AG10803 (cell line): ENCODE data around the gene MTURN.

Experiments used
- DNase-seq: peaks from one replicate; pipeline ENCODE4 v3.0.0; 2010; ENCODE audit warnings: low read depth
- H3K4me3 ChIP-seq: 2 replicates; pipeline ENCODE4 v1.5.1; 2011; ENCODE audit warnings: mild to moderate bottlenecking, low read length, control low read depth
- TF ChIP-seq, protein P1 (sequence below): conservative IDR thresholded peaks from 2 replicates; pipeline ENCODE4 v1.5.1; 2011; ENCODE audit warnings: mild to moderate bottlenecking, low read length, control low read depth, inconsistent platforms

Gene MTURN

DNA sequence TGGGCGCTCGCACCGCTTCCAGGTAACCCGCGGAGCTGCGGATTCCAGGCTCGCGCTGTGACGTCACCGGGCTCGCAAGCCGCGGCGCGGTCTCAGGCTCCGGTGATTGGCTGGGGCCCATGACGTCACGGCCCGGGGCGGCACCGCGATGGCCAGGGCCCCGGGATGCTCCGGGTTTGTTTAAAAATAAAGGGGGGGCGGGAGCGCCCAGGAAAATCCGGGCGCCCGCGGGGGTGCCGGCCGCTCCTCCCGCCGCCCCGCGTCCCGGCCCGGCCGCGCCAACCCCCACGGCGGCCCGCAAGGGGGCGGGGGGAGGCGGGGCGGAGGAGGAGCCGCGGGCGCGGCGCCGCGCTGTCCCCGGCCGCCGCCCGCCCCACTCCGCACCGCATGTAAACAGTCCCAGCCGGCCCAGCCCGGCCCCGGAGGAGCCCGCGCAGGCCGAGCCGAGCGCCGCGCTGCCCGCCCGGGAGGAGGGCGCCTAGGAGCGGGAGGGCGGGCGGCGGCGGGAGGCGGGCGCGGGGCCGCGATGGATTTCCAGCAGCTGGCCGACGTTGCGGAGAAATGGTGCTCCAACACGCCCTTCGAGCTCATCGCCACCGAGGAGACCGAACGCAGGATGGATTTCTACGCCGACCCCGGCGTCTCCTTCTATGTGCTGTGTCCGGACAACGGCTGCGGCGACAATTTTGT lies at the start of gene MTURN:
Gene MTURN (plus strand): TSS at position 376 of the 690 bp plus-strand sequence. CDS start 151 bp downstream, at position 527.
- peak; percentile 76 for DNase-seq
- H3K4me3 ChIP-seq, result peak within 1 kb of the TSS; percentile 91
- TF ChIP-seq, protein P1, sequence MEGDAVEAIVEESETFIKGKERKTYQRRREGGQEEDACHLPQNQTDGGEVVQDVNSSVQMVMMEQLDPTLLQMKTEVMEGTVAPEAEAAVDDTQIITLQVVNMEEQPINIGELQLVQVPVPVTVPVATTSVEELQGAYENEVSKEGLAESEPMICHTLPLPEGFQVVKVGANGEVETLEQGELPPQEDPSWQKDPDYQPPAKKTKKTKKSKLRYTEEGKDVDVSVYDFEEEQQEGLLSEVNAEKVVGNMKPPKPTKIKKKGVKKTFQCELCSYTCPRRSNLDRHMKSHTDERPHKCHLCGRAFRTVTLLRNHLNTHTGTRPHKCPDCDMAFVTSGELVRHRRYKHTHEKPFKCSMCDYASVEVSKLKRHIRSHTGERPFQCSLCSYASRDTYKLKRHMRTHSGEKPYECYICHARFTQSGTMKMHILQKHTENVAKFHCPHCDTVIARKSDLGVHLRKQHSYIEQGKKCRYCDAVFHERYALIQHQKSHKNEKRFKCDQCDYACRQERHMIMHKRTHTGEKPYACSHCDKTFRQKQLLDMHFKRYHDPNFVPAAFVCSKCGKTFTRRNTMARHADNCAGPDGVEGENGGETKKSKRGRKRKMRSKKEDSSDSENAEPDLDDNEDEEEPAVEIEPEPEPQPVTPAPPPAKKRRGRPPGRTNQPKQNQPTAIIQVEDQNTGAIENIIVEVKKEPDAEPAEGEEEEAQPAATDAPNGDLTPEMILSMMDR, result no peak

DNA sequence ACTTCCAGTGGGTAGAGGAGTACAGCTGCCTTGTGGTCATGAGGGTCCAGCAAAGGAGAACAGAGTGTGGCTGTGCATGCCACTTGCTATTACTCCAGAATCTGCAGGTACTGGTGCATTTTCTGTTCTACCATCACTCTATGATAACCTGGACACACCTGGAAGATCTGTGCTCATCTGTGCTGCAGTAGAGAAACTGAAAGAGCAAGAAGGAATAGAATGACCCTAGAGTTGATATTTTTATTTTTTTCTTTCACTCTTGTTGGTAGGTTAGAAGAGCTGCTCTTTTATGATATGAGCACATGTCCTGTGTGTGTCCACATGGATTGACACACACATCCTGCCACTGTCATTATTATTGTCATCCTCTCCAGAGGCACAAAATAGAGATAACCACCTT lies 48.3 kb upstream of the MTURN start:
- DNase-seq, result no peak

DNA sequence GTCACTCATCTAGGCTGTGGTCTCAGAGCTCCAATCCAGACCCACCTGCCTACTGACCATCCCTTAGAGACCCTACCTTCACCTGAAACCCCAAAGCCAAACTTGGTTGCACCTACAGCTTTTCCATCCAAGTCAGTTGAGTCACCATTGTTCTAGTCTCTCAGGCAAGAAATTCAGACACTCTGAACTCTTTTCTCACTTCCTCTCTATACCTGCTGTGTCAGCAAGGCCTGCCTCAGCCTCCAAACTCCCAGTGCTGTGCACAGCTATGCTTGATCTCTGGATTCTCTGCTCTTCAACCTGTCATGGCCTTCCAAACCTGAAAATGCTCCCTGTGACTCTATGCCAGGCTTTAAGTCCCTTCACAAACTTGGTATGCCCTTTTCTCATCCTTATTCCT lies 47.4 kb upstream of the MTURN start:
- TF ChIP-seq, protein P1, result no peak

More for the DNA sequence above, 48.3 kb upstream of the MTURN start:
- TF ChIP-seq, protein P1, result no peak
- no peak overlapping the region for H3K4me3 ChIP-seq

DNA sequence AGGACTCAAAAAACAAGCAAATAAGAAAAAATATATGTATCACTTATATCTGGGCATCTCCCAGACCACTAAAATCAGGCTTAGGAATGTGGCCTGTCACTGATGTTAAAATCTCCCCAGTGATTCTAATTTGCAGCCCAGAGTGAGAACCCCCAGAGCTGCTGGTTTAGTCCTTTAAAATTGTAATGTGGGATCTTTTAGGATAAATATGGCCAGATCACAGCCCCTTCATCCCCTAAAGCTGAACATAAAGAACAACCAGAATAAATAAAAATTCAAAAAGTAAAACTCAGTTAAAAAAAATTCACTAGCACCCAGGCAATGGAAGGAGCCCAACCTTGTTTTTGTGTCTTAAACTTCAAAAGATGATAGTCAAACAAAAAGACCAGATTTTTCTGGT lies 46.4 kb upstream of the MTURN start:
- TF ChIP-seq, protein P1, result no peak
- no peak for DNase-seq
- H3K4me3 ChIP-seq, result no peak overlapping the region

More for the DNA sequence above, 47.4 kb upstream of the MTURN start:
- H3K4me3 ChIP-seq, result no peak overlapping the region
- no peak for DNase-seq

DNA sequence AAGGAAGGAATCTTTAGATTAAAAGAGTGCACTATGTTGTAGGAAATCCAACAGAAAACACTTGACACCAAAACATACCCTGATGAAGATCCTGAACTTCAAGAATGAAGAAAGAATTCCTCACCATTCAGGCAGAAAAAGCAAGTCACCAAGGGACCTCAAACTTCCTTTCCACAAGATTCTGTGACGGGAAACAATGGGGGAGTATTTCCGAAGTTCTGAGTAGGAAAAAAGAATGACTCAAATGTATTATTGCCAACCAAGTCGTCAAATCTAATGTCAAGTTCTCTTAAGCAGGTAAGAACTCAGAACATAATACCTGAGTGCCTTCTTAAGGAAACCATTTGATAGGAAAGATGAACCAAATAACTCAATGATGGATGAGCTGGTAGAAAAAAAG lies 44.7 kb upstream of the MTURN start:
- TF ChIP-seq, protein P1, result no peak
- no peak for DNase-seq
- H3K4me3 ChIP-seq, result no peak overlapping the region

DNA sequence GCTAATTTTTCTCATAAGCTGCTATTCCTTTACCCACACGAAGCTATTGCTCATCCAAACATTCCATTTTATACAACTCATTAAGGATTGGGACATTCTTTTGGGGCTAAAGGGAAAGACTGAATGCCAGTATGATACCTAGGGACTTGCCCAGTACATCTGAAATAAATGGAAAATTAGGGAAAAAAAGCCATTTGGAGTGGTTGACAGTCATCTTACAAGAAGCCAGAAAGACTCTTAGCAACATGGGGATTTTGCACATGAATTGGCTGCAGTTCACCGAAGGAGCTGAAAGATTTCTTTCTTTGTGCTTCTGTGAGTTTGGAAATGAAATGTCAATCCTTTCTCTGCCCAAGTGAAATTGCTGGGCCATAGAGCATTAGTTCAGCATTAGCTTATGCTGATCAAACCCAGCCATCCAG lies 43.3 kb upstream of the MTURN start:
- no peak overlapping the region for H3K4me3 ChIP-seq
- TF ChIP-seq, protein P1, result no peak
- peak; percentile 91 for DNase-seq

DNA sequence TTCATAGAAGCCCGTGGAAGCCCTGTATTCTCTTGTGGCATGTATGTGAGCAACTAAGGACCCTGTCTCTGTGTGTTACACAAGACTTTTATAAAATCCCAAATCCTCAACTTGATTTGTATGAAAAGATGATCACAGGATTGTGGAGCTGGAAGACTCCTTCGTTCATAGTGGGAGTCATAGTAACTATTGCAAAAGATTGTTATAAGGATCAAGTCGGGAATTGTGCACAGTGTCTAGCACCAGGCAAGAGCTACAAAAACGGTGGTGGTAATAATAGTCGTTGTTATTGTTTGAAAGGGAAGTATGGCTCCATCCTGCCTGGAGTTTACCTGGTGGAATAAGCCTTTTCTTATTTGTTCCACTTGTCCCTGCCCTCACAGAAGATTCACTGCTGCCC lies 42.8 kb upstream of the MTURN start:
- no peak for DNase-seq
- no peak overlapping the region for H3K4me3 ChIP-seq
- TF ChIP-seq, protein P1, result no peak
